Activated CD4-positive, alpha-beta T cell treated with anti-CD3 and anti-CD28 coated beads, Interleukin-2, amount 50 U/mL, for 48 hours (primary cell): ENCODE results near the gene TXN2.
A peak's percentile ranks its signal among the peaks of the same experiment; 100 is the strongest.
"Not testable (repeated sequence)": the region's sequence is repeated elsewhere in the genome, so short reads cannot be mapped to it uniquely, and the experiment has no call there.

Experiments
- DNase-seq, 2 experiments: peaks; one replicate each; pipeline ENCODE4 v3.0.0-alpha.2; 2020

Gene TXN2

GRCh38 chr22:36454916-36455570, 26.4 kb downstream of the TXN2 start:
- peak; percentile 97 for DNase-seq

GRCh38 chr22:36453855-36454378, 27.5 kb downstream of the TXN2 start:
- no peak for DNase-seq

DNA sequence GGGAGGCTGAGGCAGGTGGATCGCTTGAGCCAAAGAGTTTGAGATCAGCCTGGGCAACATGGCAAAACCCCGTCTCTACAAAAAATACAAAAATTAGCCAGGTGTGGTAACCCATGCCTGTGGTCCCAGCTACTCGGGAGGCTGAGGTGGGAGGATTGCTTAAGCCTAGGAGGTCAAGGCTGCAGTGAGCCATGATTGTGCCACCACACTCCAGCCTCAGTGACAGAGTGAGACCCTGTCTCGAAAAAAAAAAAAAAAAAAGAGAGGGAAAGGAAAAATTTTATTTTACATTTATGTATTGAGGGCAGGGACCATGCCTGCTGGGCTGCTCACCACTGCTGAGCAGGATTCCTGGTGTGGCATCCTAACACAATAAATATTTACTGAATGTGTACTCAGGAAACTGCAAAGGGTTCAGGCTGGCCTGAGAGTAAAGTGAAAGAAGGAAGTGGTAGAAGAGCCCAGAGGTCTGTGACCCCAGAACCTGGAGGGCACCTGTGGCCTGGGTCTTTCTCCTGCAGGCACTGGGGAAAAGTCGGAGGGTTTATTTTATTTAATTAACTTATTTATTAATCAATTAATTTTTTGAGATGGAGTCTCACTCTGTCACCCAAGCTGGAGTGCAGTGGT, 28.3 kb downstream of the TXN2 start:
- DNase-seq = not testable (repeated sequence)

- DNase-seq = peak; percentile 31 to 40
Measured at GRCh38 chr22:36452250-36452977, 29.0 kb downstream of the TXN2 start.

- not testable (repeated sequence) for DNase-seq
Measured at GRCh38 chr22:36450923-36451322, 30.5 kb downstream of the TXN2 start.

DNA sequence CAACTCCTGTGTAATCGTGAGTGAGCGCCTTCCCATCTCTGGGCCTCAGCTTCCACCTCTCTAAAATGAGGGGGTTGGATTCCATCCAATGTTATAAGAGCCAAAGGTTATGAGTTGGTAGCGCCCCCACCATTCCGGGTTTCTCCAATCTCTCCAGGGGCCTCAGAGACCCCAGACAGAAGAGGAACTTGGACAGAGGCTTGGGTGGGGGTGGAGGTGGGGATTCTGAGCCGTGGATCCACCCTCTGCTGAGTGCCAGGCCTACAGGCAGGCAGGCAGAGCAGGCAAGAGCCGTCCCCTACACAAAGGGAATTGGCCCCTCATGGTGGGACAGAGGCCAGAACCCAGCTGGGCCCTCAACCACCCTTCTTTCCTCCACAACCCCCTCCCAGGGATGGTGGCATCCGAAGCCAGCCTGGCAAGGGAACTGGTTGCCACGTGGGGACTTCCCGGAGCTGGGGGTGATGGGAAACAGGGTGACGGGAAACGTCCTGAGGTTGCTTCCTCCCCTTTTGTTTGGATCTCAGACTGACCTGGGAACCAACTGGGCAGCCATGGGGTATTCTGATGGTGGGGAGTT, 31.8 kb downstream of the TXN2 start:
- DNase-seq = no peak

- no peak for DNase-seq
Measured at GRCh38 chr22:36447632-36448031, 33.8 kb downstream of the TXN2 start.

GRCh38 chr22:36445158-36445668, 36.2 kb downstream of the TXN2 start:
- no peak for DNase-seq

- no peak for DNase-seq
Measured at GRCh38 chr22:36443198-36443770, 38.2 kb downstream of the TXN2 start.

DNA sequence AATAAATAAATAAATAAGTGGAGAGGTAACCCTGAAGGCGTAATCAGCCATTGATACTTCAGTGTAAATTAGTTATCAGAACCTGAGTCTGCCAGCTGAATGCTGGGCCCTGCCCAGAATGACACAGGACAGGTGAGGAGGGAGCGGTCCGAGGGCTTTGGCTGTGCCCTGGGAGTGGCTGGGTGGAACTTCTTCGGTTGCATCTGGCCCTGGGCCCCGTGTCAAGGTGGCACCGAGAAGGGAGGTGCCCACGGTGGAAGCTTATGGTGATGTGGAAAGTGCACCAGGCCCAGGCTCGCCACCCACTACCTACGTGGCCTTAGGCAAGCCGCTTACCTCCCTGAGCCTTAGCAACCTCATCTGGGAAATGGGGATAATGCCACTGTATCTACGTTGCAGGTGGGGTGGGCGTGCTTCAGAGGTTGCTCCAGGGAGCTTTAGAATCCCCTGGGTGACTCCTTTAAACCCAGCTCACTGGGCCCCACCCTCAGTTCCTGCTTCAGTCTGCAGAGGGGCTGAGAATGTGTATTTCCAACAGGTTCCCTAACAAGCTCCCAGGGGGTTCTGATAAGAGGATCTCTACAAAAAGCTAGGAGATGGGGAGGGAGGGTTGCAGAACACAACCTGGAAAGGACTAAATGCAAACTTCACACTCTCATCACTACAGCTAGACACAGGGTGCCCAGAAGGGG, 38.8 kb downstream of the TXN2 start:
- no peak for DNase-seq

DNA sequence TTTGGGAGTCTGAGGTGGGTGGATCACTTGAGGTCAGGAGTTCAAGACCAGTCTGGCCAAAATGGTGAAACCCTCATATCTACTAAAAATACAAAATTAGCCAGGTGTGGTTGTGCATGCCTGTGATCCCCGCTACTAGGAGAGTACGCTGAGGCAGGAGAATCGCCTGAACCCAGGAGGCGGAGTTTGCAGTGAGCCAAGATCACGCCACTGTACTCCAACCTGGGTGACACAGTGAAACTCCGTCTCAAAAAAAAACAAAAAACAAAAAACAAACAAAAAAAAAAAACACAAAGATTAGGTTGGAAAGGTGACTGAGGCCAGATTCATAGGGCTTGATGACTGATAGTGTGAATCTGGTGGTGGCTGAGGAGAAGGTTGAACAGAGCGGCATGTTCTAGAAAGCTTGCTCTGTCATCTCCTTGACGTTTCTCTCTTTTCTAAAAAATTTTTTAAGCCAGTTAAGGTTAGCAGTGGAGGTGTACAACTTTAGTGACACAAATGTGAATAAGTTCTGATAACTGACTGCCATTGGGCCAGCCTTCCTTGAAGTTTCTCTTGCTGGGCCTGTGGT, 40.9 kb downstream of the TXN2 start:
- no peak for DNase-seq

- peak; percentile 31 to 45 for DNase-seq
Measured at GRCh38 chr22:36439481-36440271, 41.8 kb downstream of the TXN2 start.

DNA sequence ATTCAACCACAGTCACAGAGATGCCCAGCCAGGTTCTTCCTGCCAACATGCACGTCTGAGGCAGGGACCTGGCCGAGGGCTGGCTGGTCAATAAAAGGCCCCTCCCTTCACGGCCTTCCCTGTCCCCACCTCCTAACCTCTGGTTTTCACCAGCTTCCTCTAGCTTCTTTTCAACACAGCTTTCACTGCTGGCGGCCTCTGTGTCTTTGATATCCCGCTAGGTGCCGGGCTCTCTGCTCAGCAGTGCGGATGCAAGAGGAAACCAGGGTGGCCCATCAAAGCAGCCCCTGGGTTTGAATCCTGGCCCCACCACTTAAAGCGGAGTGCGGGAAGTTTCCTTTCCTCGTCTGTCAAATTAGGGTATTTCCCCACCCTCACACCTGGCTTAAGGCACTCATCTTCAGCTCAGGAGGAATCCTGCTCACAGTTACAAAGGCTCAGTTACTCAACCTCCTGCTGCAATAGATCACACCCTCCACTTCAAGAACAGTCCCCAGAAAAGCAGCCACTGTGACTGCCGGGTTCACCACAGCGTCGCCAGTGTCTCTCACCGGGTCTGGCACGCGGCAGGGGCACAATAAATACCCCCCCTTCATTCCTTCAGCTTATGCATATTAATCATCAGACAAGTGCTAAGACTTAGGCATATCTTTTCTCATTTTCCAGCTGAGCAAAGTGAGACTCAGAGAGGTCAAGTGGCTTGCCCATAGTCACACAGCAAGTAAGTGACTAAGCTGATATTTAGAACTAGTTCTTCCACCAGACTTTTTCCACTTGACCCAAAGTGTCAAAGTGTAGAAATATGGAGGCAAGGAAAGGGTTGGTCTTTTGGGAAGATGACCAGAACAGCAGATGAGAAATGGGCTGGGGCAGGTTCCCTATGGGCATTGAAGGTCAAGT, 45.7 kb downstream of the TXN2 start:
- DNase-seq = peak; percentile 52 to 67

DNA sequence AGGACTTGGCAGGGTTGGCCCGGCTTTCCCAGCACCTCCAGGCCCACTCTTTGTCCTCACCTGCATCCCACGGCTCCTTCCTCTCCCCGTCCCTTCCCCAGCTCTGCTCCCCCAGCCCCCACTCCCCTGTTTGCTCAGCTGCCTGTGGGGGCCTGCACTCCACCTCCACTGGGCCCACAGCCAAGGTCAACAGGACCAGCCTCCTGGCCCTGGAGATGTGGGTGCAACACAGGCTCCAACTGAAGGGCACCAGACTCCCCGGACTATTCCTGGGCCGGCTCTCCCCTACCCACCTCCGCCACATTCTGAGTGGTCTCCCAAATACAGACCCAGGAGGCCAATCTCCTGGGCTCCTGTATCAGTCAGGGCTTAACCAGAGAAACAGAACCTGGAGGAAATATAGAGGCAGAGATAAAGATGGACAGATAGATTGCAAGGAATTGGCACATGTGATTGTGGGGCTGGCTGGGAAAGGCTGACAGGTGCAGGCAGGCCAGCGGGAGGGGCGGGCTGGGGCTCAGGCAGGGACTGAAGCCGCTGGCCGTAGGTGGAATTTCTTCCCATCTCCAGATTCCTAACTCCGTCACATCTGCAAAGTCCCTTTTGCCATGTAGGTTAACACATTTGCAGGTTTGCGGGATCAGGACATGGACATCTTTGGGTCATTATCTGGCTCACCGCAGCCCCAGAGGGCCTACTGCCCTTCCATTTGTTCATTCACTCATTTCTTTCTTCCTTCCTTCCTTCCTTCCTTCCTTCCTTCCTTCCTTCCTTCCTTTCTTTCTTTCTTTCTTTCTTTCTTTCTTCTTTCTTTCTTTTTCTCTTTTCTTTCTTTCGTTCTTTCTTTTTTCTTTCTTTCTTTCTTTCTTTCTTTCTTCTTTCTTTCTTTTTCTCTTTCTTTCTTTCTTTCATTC, 47.9 kb downstream of the TXN2 start:
- DNase-seq = no peak

- DNase-seq = no peak
Measured at GRCh38 chr22:36432592-36433317, 48.7 kb downstream of the TXN2 start.

GRCh38 chr22:36431977-36432376, 49.5 kb downstream of the TXN2 start:
- DNase-seq = no peak

GRCh38 chr22:36430863-36431262, 50.6 kb downstream of the TXN2 start:
- DNase-seq = no peak

- DNase-seq = not testable (repeated sequence)
Measured at GRCh38 chr22:36427952-36428351, 53.5 kb downstream of the TXN2 start.
